ENCODE results near the gene SELENOF. TPM values are rescaled to one million over a fixed set of nuclear protein-coding genes. Genes with fewer than 3 reads are reported as not detected.
A peak's percentile ranks its signal among the peaks of the same experiment; 100 is the strongest.

The SELENOF gene
- total RNA-seq, 2 experiments from 2014 or later, result 93.0 to 214 TPM

DNA sequence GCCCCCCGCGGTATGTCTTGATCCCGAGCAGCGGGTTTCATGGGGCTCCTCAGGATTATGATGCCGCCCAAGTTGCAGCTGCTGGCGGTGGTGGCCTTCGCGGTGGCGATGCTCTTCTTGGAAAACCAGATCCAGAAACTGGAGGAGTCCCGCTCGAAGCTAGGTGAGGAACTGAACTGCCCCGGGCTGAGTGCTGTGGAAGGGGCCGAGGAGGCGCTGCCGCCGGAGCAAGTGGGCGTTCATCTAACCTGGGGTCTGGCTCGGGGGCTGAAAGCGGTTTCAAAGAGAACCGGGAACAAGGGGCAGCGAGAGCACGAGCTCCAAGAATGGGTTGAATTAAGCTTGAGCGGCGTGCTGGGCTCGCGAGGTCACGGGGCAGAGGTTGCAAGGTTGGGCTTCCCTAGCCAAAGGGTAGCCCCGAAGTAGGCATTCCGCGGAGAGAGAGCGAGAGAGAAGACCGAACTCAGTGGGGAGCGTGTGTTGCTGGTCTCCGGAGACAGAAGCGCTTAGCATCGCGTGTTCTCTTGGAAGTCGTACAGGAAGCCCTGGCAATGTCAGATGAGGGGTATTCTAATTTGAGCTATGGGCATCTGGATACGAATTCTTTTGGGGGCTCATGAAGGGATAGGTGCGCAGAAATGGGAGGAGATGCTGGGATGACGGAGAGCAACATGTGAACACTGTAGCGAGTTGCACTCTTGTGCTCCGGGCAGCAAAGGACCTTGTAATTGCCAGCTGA is 1.2 kb upstream of the SELENOF start:
- no TSS peak for BruUV-seq (replicated peaks)

DNA sequence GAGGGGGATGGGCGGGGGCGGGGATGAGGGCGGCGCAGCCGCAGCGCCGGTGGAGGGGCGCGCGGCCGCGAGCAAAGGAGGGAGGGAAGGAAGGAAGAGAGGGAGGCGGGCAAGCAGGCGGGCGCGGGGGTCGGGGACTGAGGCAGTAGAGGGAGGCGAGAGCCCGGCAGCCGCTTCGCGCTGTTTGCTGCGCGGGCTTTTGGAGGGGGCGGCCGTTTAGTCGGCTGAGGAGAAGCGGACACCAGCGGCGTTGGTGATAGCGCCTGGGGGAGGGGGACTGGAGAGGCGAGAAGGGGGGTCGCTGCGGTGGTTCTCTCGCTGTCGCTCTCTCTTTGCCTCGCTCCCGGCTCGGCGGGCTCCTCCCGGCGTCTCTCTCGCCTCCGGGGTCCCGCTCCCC is 673 bp upstream of the SELENOF start, which contains the start of gene HS2ST1:
TSS of gene HS2ST1 (plus strand) at position 35 of the 397 bp plus-strand sequence.
- Histone ChIP-seq H3K4me3 (ENCODE audit: low read depth, low read length, poor library complexity, severe bottlenecking) (peak within 1 kb of the TSS; percentile 94), H3K9me2 (ENCODE audit: insufficient read depth, low read length) (no peaks in the 10 kb centered on the region), H3K36me3 (ENCODE audit: insufficient read depth, low read length) (peaks cover 52% of the 10 kb centered on the region), H3K4me1 (ENCODE audit: insufficient read depth, low read length, poor library complexity, severe bottlenecking) (peaks cover 29% of the 10 kb centered on the region), H3K27ac (ENCODE audit: low read depth, low read length, poor library complexity, severe bottlenecking) (peak within 1 kb of the TSS; percentile 83), H3K79me2 (ENCODE audit: insufficient read depth, low read depth, low read length) (peaks cover 93% of the 10 kb centered on the region), H4K20me1 (ENCODE audit: insufficient read depth, low read length) (peaks cover 27% of the 10 kb centered on the region), H3K4me2 (ENCODE audit: low read length) (peak within 1 kb of the TSS; percentile 90), H3K9me3 (ENCODE audit: low read length) (peaks cover 9% of the 10 kb centered on the region; the same call in 1 of the 2 replicates), H2AFZ (ENCODE audit: low read length) (peak within 1 kb of the TSS; percentile 60; the same call in 1 of the 2 replicates)
- POLR2A ChIA-PET, result interaction anchor here (0.6 to 7.6 kb wide), 32 partner anchors 11 to 210 kb away, joined by 3 to 44 read pairs (median 5); partner anchors contain the start of gene SH3GLB1
- TF ChIP-seq, protein P1, sequence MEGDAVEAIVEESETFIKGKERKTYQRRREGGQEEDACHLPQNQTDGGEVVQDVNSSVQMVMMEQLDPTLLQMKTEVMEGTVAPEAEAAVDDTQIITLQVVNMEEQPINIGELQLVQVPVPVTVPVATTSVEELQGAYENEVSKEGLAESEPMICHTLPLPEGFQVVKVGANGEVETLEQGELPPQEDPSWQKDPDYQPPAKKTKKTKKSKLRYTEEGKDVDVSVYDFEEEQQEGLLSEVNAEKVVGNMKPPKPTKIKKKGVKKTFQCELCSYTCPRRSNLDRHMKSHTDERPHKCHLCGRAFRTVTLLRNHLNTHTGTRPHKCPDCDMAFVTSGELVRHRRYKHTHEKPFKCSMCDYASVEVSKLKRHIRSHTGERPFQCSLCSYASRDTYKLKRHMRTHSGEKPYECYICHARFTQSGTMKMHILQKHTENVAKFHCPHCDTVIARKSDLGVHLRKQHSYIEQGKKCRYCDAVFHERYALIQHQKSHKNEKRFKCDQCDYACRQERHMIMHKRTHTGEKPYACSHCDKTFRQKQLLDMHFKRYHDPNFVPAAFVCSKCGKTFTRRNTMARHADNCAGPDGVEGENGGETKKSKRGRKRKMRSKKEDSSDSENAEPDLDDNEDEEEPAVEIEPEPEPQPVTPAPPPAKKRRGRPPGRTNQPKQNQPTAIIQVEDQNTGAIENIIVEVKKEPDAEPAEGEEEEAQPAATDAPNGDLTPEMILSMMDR (conservative IDR thresholded peaks at IDR 0.05; ENCODE audit: low read length), result no peak
- no peak for TF ChIP-seq EZH2phosphoT487 (IDR thresholded peaks at IDR 0.05; ENCODE audit: borderline replicate concordance, low read depth, low read length)
- intact Hi-C loops (cut with micrococcal nuclease; ENCODE audit: unreplicated experiment), result loop anchor here (1.0 to 2.0 kb wide), 5 partner anchors 82 to 210 kb away; partner anchors contain the start of gene SH3GLB1
- no TSS peak for BruUV-seq (replicated peaks)
- DNase-seq (ENCODE audit: low spot score), result no peak
- CTCF ChIA-PET (ENCODE audit: unreplicated experiment), result interaction anchor here (0.8 kb wide), 1 partner anchor 168 kb away, joined by 3 read pairs; no protein-coding TSS in a partner anchor

More for the DNA sequence above, 1.2 kb upstream of the SELENOF start:
- Histone ChIP-seq H3K4me2 (ENCODE audit: low read length) (peak overlapping the region; percentile 77), H3K36me3 (ENCODE audit: insufficient read depth, low read length) (peaks cover 52% of the 10 kb centered on the region), H3K27ac (ENCODE audit: low read depth, low read length, poor library complexity, severe bottlenecking) (peak overlapping the region; percentile 83), H3K4me1 (ENCODE audit: insufficient read depth, low read length, poor library complexity, severe bottlenecking) (peaks cover 29% of the 10 kb centered on the region), H3K4me3 (ENCODE audit: low read depth, low read length, poor library complexity, severe bottlenecking) (peak overlapping the region; percentile 94), H3K9me3 (ENCODE audit: low read length) (peaks cover 15% of the 10 kb centered on the region), H3K79me2 (ENCODE audit: insufficient read depth, low read depth, low read length) (peaks cover 93% of the 10 kb centered on the region), H2AFZ (ENCODE audit: low read length) (peak overlapping the region; percentile 60; the same call in 1 of the 2 replicates), H4K20me1 (ENCODE audit: insufficient read depth, low read length) (peaks cover 27% of the 10 kb centered on the region), H3K9me2 (ENCODE audit: insufficient read depth, low read length) (no peaks in the 10 kb centered on the region)
- CTCF ChIA-PET (ENCODE audit: unreplicated experiment), result interaction anchor here (0.8 to 1.4 kb wide), 3 partner anchors 12 to 170 kb away, joined by 3 to 5 read pairs (median 5); no protein-coding TSS in a partner anchor
- intact Hi-C loops (cut with micrococcal nuclease; ENCODE audit: unreplicated experiment), result loop anchor here (1.0 to 2.0 kb wide), 5 partner anchors 83 to 210 kb away; partner anchors contain the start of gene SH3GLB1
- TF ChIP-seq, protein P1 (conservative IDR thresholded peaks at IDR 0.05; ENCODE audit: low read length), result no peak
- no peak for TF ChIP-seq EZH2phosphoT487 (IDR thresholded peaks at IDR 0.05; ENCODE audit: borderline replicate concordance, low read depth, low read length)
- DNase-seq (ENCODE audit: low spot score), result peak; percentile 72
- POLR2A ChIA-PET, result interaction anchor here (0.6 to 7.6 kb wide), 27 partner anchors 12 to 208 kb away, joined by 3 to 44 read pairs (median 5); no protein-coding TSS in a partner anchor
